ENCODE data around the gene AJAP1.

- no peak for TF ChIP-seq POLR2AphosphoS5 (IDR thresholded peaks at IDR 0.05; ENCODE audit: low read depth, low read length)
- no peak for TF ChIP-seq CHD2 (IDR thresholded peaks at IDR 0.05; ENCODE audit: low read length, partially characterized antibody)
- no peak for TF ChIP-seq GABPA (IDR thresholded peaks at IDR 0.05; ENCODE audit: low read depth)
- TF ChIP-seq NRF1 (IDR thresholded peaks at IDR 0.05; ENCODE audit: low read depth, low read length), result no peak
- TF ChIP-seq, protein P1, sequence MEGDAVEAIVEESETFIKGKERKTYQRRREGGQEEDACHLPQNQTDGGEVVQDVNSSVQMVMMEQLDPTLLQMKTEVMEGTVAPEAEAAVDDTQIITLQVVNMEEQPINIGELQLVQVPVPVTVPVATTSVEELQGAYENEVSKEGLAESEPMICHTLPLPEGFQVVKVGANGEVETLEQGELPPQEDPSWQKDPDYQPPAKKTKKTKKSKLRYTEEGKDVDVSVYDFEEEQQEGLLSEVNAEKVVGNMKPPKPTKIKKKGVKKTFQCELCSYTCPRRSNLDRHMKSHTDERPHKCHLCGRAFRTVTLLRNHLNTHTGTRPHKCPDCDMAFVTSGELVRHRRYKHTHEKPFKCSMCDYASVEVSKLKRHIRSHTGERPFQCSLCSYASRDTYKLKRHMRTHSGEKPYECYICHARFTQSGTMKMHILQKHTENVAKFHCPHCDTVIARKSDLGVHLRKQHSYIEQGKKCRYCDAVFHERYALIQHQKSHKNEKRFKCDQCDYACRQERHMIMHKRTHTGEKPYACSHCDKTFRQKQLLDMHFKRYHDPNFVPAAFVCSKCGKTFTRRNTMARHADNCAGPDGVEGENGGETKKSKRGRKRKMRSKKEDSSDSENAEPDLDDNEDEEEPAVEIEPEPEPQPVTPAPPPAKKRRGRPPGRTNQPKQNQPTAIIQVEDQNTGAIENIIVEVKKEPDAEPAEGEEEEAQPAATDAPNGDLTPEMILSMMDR (IDR thresholded peaks at IDR 0.05), result no peak
Measured at GRCh38 chr1:4691766-4692405, 37.5 kb downstream of the AJAP1 start.

All from SK-N-SH (cell line).